ENCODE measurements around the gene PBX4.

PBX4 gene

DNA sequence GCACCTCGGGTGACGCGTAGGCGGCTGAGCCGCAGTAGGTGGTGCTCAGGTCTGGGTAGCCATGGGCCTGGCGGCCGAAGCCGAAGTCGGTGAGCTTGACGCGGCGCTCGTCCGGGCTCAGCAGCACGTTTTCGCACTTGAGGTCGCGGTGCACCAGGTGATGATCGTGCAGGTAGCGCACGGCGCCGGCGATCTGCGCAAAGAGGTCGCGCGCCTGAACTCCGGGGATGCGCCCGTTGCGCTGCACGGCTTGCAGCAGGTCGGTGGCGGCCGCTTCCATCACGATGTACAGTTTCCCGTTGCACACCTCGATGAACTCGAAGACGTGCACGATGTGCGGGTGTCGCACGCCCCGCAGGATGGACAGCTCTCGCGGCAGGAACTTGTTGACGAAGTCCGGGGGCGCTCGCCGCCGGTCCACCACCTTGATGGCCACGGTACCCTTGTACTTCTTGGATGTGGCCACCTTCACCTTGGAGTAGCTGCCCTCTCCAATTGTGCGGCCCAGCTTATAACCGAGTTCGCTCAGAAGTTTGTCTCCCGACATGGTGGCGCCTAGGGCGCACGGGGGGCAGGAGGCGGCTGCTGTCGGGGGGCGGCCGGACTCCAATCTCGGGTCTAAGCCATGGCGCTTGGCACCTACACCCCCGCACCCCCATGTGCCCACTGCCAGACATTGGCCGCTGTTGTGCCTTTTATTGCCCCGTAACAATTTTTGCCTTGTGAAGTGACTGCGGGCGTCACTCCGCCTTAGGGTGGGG is 103.4 kb downstream of the PBX4 start, which contains the start of gene TSSK6:
TSSK6 (minus strand) TSS at position 668 of the 761 bp plus-strand sequence; CDS start at position 547, 121 bp downstream.
- DNase-seq (ENCODE audit: extremely low read depth, low read depth) = no peak
- TF ChIP-seq, protein P1, sequence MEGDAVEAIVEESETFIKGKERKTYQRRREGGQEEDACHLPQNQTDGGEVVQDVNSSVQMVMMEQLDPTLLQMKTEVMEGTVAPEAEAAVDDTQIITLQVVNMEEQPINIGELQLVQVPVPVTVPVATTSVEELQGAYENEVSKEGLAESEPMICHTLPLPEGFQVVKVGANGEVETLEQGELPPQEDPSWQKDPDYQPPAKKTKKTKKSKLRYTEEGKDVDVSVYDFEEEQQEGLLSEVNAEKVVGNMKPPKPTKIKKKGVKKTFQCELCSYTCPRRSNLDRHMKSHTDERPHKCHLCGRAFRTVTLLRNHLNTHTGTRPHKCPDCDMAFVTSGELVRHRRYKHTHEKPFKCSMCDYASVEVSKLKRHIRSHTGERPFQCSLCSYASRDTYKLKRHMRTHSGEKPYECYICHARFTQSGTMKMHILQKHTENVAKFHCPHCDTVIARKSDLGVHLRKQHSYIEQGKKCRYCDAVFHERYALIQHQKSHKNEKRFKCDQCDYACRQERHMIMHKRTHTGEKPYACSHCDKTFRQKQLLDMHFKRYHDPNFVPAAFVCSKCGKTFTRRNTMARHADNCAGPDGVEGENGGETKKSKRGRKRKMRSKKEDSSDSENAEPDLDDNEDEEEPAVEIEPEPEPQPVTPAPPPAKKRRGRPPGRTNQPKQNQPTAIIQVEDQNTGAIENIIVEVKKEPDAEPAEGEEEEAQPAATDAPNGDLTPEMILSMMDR (IDR thresholded peaks at IDR 0.05; ENCODE audit: low read depth, low read length, missing control alignments) = no peak
- peak within 1 kb of the TSS; percentile 95 for H3K4me3 ChIP-seq (replicated peaks; ENCODE audit: low read depth, low read length)

DNA sequence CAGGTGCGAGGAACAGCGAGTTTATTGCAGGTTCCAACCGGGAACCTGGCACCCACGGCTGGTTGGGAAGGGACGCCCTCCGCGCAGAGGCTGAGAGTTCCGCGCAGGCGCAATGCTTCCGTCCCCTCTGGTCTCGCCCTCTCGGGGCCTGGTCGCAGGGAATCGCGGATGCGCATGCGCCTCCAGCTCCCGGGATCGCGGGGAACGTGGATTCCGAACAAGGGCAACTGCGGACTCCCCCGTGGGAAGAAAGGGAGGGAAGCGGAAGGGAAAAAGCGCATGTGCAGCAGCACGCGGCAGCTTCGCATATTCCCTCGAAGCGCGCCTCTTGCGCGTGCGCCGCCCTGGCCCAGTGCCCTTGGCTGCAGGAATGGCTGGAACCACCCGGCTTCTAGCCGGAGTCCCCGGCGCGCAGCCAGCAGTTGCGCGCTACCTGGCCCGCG is 104.3 kb downstream of the PBX4 start:
- H3K4me3 ChIP-seq (replicated peaks; ENCODE audit: low read depth, low read length) = no peak overlapping the region
- TF ChIP-seq, protein P1 (IDR thresholded peaks at IDR 0.05; ENCODE audit: low read depth, low read length, missing control alignments) = no peak
- DNase-seq (ENCODE audit: extremely low read depth, low read depth) = no peak

DNA sequence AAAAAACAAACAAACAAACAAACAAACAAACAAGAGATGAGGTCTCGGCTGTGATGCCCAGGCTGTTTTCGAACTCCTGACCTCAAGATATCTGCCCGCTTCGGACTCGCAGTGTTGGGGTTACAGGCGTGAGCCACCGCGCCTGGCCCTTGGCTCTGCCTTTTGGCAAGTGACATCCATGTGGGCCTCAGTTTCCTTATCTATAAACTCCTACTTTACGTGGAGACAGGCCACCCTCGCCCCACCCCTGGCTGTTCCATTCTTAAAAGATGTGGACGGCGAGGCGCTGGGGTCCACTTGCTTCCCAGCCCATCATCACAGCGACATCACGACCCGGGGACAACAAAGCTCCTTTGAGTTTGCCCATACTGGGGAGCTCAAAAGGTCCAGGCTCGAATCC is 104.8 kb downstream of the PBX4 start:
- DNase-seq (ENCODE audit: extremely low read depth, low read depth) = no peak
- TF ChIP-seq, protein P1 (IDR thresholded peaks at IDR 0.05; ENCODE audit: low read depth, low read length, missing control alignments) = no peak
- H3K4me3 ChIP-seq (replicated peaks; ENCODE audit: low read depth, low read length) = no peak overlapping the region
